Activated CD8-positive, alpha-beta memory T cell treated with anti-CD3 and anti-CD28 coated beads for 4 hours (primary cell): ENCODE data around the gene EXOSC2.
A peak's percentile ranks its signal among the peaks of the same experiment; 100 is the strongest.

Experiments used
- DNase-seq, 2 donors: peaks; one replicate each; pipeline ENCODE4 v3.0.0-alpha.2; 2020; ENCODE audit warnings: low read depth in 2 of 2

EXOSC2 gene

GRCh38 chr9:130693426-130694191 is at the start of gene EXOSC2:
EXOSC2 (plus strand) TSS chr9:130693780; CDS start chr9:130693792, 12 bp downstream.
- peak; percentile 92 to 98 for DNase-seq

- DNase-seq = no peak
Measured at GRCh38 chr9:130651221-130651620, 42.4 kb upstream of the EXOSC2 start.

GRCh38 chr9:130651752-130652151 is 41.8 kb upstream of the EXOSC2 start:
- DNase-seq = no peak

GRCh38 chr9:130654879-130655278 is 38.7 kb upstream of the EXOSC2 start:
- no peak for DNase-seq

GRCh38 chr9:130658893-130659698 is 34.5 kb upstream of the EXOSC2 start:
- DNase-seq = no peak

- no peak for DNase-seq
Measured at GRCh38 chr9:130659699-130660248, 33.8 kb upstream of the EXOSC2 start.

- DNase-seq = no peak
Measured at GRCh38 chr9:130660326-130660682, 33.3 kb upstream of the EXOSC2 start.

GRCh38 chr9:130660683-130661450 is 32.7 kb upstream of the EXOSC2 start:
- DNase-seq = no peak

GRCh38 chr9:130661451-130662098 is 32.0 kb upstream of the EXOSC2 start:
- no peak for DNase-seq

GRCh38 chr9:130662099-130662969 is 31.2 kb upstream of the EXOSC2 start:
- DNase-seq = no peak

- no peak for DNase-seq
Measured at GRCh38 chr9:130662970-130663257, 30.7 kb upstream of the EXOSC2 start.

GRCh38 chr9:130663258-130663976 is 30.2 kb upstream of the EXOSC2 start:
- no peak for DNase-seq

GRCh38 chr9:130663977-130664250 is 29.7 kb upstream of the EXOSC2 start:
- no peak for DNase-seq

GRCh38 chr9:130664251-130665028 is 29.1 kb upstream of the EXOSC2 start, which contains the start of gene PRDM12:
PRDM12 (plus strand) TSS chr9:130664594; CDS start chr9:130664654, 60 bp downstream.
- no peak for DNase-seq

- no peak for DNase-seq
Measured at GRCh38 chr9:130665029-130665430, 28.6 kb upstream of the EXOSC2 start.

GRCh38 chr9:130665431-130666392 is 27.9 kb upstream of the EXOSC2 start:
- no peak for DNase-seq

- DNase-seq = no peak
Measured at GRCh38 chr9:130666393-130667119, 27.0 kb upstream of the EXOSC2 start.

- DNase-seq = no peak
Measured at GRCh38 chr9:130667120-130667435, 26.5 kb upstream of the EXOSC2 start.
